Testis (tissue), 3 donors: ENCODE results near the gene CCDC146. TPM values are rescaled to one million over a fixed set of nuclear protein-coding genes. Genes with fewer than 3 reads are reported as not detected.

Experiments used
- DNase-seq: peaks from one replicate; pipeline ENCODE4 v3.0.0-alpha.2; 2019
- H3K27ac ChIP-seq, 2 donors: fragments of 200-600 bp; sonication (generic); one replicate each; pipeline ENCODE4 v1.5.1; 2019
- H3K27me3 ChIP-seq: fragments of 200-600 bp; sonication (generic); one replicate; pipeline ENCODE4 v1.5.1; 2019
- H3K36me3 ChIP-seq: fragments of 200-600 bp; sonication (generic); one replicate; pipeline ENCODE4 v1.5.1; 2017; ENCODE audit warnings: low read depth; ENCODE audit errors: missing control alignments
- H3K4me1 ChIP-seq: fragments of 200-600 bp; sonication (generic); one replicate; pipeline ENCODE4 v1.5.1; 2019
- H3K4me3 ChIP-seq, 2 donors: fragments of 200-600 bp; sonication (generic); one replicate each; pipeline ENCODE4 v1.5.1; 2017 to 2019
- H3K9me3 ChIP-seq: fragments of 200-600 bp; sonication (generic); one replicate; pipeline ENCODE4 v1.5.1; 2017
- POLR2A ChIP-seq: fragments of 450-650 bp; IDR thresholded peaks from one replicate; pipeline ENCODE4 v1.6.1; 2017; ENCODE audit warnings: antibody characterized with exemption, mild to moderate bottlenecking, moderate library complexity
- WGBS, 2 donors: methylation state at CpG; one replicate each; pipeline ENCODE4 v1.1.5; 2018; 5-methylcytosine and 5-hydroxymethylcytosine counted together
- intact Hi-C: fragments of 100-400 bp; cut with DNase I; formaldehyde crosslinking; loops from one replicate; pipeline ENCODE4 v1.15.1; 2023; ENCODE audit warnings: low total_unique reads
- polyA plus RNA-seq: library from polyadenylated mRNA; stranded (reverse); fragments of 350-450 nt; fragmentation: Illumina TruSeq; extraction: RNeasy Lipid Tissue Mini Kit (QIAGEN cat#74804); gene quantifications from one replicate; pipeline ENCODE4 v1.2.3, GENCODE V29; 2014; ENCODE audit warnings: low read depth, low replicate concordance; ENCODE audit not compliant: insufficient read depth
- total RNA-seq, 2 donors: library from RNA; depleted of rRNA; stranded (reverse); fragments of >200 nt; gene quantifications; one replicate each; pipeline ENCODE4 v1.2.3, GENCODE V29; 2016
- TF ChIP-seq, protein P1 (sequence below), 3 experiments: fragments of 450-650 bp in 2 of 3; fragments of 200-600 bp in 1 of 3; sonication (generic) in 1 of 3; IDR thresholded peaks; one replicate each; pipeline ENCODE4 v1.5.1; 2016 to 2019; ENCODE audit warnings: antibody characterized with exemption in 3 of 3, mild to moderate bottlenecking in 2 of 3, moderate library complexity in 1 of 3

The CCDC146 gene
- total and polyA plus RNA-seq, 3 donors from 2014 or later, result 20.9 to 35.7 (median 34.3) TPM

- H3K36me3 ChIP-seq, result no peaks in the 10 kb centered on the region
- intact Hi-C loops, result no loop called here
- TF ChIP-seq, protein P1, sequence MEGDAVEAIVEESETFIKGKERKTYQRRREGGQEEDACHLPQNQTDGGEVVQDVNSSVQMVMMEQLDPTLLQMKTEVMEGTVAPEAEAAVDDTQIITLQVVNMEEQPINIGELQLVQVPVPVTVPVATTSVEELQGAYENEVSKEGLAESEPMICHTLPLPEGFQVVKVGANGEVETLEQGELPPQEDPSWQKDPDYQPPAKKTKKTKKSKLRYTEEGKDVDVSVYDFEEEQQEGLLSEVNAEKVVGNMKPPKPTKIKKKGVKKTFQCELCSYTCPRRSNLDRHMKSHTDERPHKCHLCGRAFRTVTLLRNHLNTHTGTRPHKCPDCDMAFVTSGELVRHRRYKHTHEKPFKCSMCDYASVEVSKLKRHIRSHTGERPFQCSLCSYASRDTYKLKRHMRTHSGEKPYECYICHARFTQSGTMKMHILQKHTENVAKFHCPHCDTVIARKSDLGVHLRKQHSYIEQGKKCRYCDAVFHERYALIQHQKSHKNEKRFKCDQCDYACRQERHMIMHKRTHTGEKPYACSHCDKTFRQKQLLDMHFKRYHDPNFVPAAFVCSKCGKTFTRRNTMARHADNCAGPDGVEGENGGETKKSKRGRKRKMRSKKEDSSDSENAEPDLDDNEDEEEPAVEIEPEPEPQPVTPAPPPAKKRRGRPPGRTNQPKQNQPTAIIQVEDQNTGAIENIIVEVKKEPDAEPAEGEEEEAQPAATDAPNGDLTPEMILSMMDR (IDR thresholded peaks at IDR 0.05), result no peak
- no peak for TF ChIP-seq POLR2A
- no peak for DNase-seq
- no peaks in the 10 kb centered on the region for H3K27me3 ChIP-seq
- H3K9me3 ChIP-seq, result no peaks in the 10 kb centered on the region
- H3K4me1 ChIP-seq, result peaks cover 14% of the 10 kb centered on the region
- H3K27ac ChIP-seq, result no peak overlapping the region
- H3K4me3 ChIP-seq, result no peak overlapping the region
- WGBS, 2 donors, result 70 to 76% methylated on average over 2 of the region's 2 CpGs
Measured at GRCh38 chr7:77238703-77239136, 116.3 kb downstream of the CCDC146 start.

DNA sequence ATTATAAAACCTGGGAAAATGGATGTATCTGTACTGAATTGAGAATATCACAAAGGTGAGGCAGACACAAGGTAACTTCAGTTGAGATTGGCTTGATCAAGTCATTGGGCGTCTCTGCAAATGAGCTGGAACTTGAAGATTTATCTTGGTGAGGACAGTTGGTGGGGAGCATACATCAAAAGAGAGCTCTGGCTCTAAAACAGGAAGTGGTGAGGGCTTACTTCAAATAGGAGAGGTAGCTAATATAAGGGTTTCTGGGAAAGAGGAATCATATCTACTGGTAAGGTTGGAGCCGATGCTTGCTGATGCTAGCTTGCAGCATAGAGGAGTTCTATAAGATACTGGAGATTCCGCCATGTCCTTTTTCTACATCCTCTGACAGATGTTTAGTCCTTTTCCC lies 117.1 kb downstream of the CCDC146 start:
- H3K27ac ChIP-seq, result no peak overlapping the region
- H3K4me1 ChIP-seq, result peaks cover 16% of the 10 kb centered on the region
- H3K9me3 ChIP-seq, result no peaks in the 10 kb centered on the region
- TF ChIP-seq, protein P1 (IDR thresholded peaks at IDR 0.05), result no peak
- no peak for TF ChIP-seq POLR2A
- H3K36me3 ChIP-seq, result no peaks in the 10 kb centered on the region
- no peak overlapping the region for H3K4me3 ChIP-seq
- no peak for DNase-seq
- H3K27me3 ChIP-seq, result no peaks in the 10 kb centered on the region
- WGBS, 2 donors, result 86 to 97% methylated on average over 3 of the region's 3 CpGs
- intact Hi-C loops, result no loop called here

DNA sequence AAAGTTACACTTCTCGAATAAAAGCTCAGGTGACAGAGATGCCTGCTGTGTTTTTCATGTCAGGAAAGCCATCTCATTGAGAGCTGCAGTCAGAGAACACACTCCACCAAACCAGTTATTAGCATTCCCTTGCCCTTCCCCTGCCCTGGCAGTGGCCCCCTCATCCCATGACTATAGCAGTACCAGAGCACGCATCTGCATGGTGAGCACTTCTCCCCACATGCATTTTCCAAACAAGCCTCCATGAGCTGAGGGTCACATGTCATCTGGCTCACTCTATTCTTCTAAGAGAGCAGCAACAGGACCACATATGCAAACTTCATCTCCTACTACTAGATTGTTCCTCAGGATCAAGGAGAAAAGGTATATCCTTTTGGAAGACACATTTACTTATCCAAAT lies 119.7 kb downstream of the CCDC146 start:
- H3K4me1 ChIP-seq, result peaks cover 24% of the 10 kb centered on the region
- no peaks in the 10 kb centered on the region for H3K27me3 ChIP-seq
- TF ChIP-seq POLR2A, result no peak
- TF ChIP-seq, protein P1 (IDR thresholded peaks at IDR 0.05), result no peak
- H3K9me3 ChIP-seq, result no peaks in the 10 kb centered on the region
- no peak overlapping the region for H3K27ac ChIP-seq
- no peak overlapping the region for H3K4me3 ChIP-seq
- H3K36me3 ChIP-seq, result no peaks in the 10 kb centered on the region
- WGBS, 2 donors, result 88 to 93% methylated on average over 2 of the region's 2 CpGs
- intact Hi-C loops, result no loop called here
- no peak for DNase-seq

GRCh38 chr7:77242554-77242953 lies 120.1 kb downstream of the CCDC146 start:
- Histone ChIP-seq H3K9me3 (no peaks in the 10 kb centered on the region), H3K4me3 (no peak overlapping the region), H3K27me3 (no peaks in the 10 kb centered on the region), H3K4me1 (peaks cover 23% of the 10 kb centered on the region), H3K27ac (no peak overlapping the region), H3K36me3 (no peaks in the 10 kb centered on the region)
- DNase-seq, result no peak
- intact Hi-C loops, result no loop called here
- no peak for TF ChIP-seq POLR2A
- TF ChIP-seq, protein P1 (IDR thresholded peaks at IDR 0.05), result no peak
- 64 to 66% methylated on average over 2 of the region's 2 CpGs for WGBS, 2 donors

GRCh38 chr7:77244222-77244934 lies 122.0 kb downstream of the CCDC146 start:
- intact Hi-C loops, result no loop called here
- WGBS, 2 donors, result 59 to 73% methylated on average over 6 of the region's 6 CpGs
- no peak overlapping the region for H3K4me3 ChIP-seq
- DNase-seq, result no peak
- H3K36me3 ChIP-seq, result no peaks in the 10 kb centered on the region
- no peaks in the 10 kb centered on the region for H3K27me3 ChIP-seq
- H3K4me1 ChIP-seq, result peaks cover 14% of the 10 kb centered on the region
- H3K9me3 ChIP-seq, result no peaks in the 10 kb centered on the region
- TF ChIP-seq, protein P1 (IDR thresholded peaks at IDR 0.05), result no peak
- TF ChIP-seq POLR2A, result no peak
- H3K27ac ChIP-seq, result no peak overlapping the region
